ENCODE data around the gene PARD3B. TPM values are rescaled to one million over a fixed set of nuclear protein-coding genes. Genes with fewer than 3 reads are reported as not detected.

Gene PARD3B
- total and polyA plus RNA-seq, 2 donors (not counting 1 experiment from before 2014, with no cell fraction given), result 7.4 to 20.6 TPM

DNA sequence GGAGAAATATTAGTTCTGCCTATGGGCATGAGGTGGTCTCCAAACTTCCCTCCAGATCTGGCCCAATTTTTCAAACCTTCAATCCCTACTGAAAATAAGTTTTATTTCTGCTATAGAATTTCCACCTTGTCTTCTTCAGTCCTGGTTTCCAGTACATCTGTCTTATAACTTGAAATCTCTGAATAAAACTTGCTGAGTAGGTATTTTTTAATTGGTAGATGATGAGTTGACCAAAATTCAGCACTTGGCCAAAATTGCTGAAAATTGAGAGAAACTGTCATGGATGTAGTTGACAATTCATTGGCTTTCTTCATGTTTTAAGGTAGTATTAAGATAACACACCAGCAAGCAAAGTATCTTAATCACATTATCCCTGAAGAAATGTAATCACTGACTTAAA, 206.2 kb downstream of the PARD3B start:
- TF ChIP-seq, protein P1, sequence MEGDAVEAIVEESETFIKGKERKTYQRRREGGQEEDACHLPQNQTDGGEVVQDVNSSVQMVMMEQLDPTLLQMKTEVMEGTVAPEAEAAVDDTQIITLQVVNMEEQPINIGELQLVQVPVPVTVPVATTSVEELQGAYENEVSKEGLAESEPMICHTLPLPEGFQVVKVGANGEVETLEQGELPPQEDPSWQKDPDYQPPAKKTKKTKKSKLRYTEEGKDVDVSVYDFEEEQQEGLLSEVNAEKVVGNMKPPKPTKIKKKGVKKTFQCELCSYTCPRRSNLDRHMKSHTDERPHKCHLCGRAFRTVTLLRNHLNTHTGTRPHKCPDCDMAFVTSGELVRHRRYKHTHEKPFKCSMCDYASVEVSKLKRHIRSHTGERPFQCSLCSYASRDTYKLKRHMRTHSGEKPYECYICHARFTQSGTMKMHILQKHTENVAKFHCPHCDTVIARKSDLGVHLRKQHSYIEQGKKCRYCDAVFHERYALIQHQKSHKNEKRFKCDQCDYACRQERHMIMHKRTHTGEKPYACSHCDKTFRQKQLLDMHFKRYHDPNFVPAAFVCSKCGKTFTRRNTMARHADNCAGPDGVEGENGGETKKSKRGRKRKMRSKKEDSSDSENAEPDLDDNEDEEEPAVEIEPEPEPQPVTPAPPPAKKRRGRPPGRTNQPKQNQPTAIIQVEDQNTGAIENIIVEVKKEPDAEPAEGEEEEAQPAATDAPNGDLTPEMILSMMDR (conservative IDR thresholded peaks at IDR 0.05 in 1 of 2, IDR thresholded peaks at IDR 0.05 in 1 of 2; ENCODE audit: low read depth in 1 of 2, low read length in 2 of 2), result no peak
- no peak for TF ChIP-seq EZH2 (IDR thresholded peaks at IDR 0.05; ENCODE audit: low read length, missing control alignments)
- no peak overlapping the region for H3K9ac ChIP-seq (ENCODE audit: insufficient read depth, low read length)
- H3K27me3 ChIP-seq (ENCODE audit: control insufficient read depth, insufficient read depth, low read length), result no peaks in the 10 kb centered on the region
- no peak overlapping the region for H2AFZ ChIP-seq (ENCODE audit: low read length)
- H4K20me1 ChIP-seq (ENCODE audit: control insufficient read depth, extremely low read depth, insufficient read depth, low read length), result no peaks in the 10 kb centered on the region
- H3K4me1 ChIP-seq (ENCODE audit: control insufficient read depth, extremely low read depth, insufficient read depth, low read length), result peaks cover 4% of the 10 kb centered on the region
- no peak for DNase-seq (ENCODE audit: low read depth in 2 of 2)
- no peaks in the 10 kb centered on the region for H3K9me3 ChIP-seq (ENCODE audit: control insufficient read depth, insufficient read depth, low read depth, low read length)
- H3K4me3 ChIP-seq (replicated peaks in 1 of 4; ENCODE audit: control extremely low read depth in 1 of 4, insufficient read depth in 1 of 4, low read depth in 3 of 4, low read length in 4 of 4), result no peak overlapping the region
- no peak overlapping the region for H3K4me2 ChIP-seq (ENCODE audit: extremely low read depth, insufficient read depth, low read length)
- no peaks in the 10 kb centered on the region for H3K36me3 ChIP-seq (ENCODE audit: control insufficient read depth, insufficient read depth, low read length)
- no peak overlapping the region for H3K27ac ChIP-seq (ENCODE audit: insufficient read depth, low read length)
- no peaks in the 10 kb centered on the region for H3K79me2 ChIP-seq (ENCODE audit: control insufficient read depth, insufficient read depth, low read length)

DNA sequence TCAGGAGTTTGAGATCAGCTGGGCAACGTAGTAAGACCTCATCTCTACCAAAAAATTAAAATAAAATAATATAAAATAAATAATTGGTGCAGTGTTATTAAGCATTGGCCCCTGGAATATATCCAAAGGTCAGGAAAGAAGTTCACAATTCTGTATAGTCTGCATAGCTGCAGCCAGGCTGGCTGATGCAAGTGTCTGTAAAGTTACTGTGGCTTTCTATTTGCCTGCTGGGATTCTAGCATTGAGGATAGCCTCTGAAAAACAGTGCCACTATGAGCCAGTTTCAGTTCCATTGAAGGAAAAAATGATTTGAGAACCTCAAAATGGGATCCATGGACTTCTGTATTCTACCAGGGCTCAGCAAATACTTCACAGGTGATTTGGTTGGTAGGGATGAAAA, 208.6 kb downstream of the PARD3B start:
- H4K20me1 ChIP-seq (ENCODE audit: control insufficient read depth, extremely low read depth, insufficient read depth, low read length), result no peaks in the 10 kb centered on the region
- H3K4me2 ChIP-seq (ENCODE audit: extremely low read depth, insufficient read depth, low read length), result no peak overlapping the region
- H3K27ac ChIP-seq (ENCODE audit: insufficient read depth, low read length), result no peak overlapping the region
- no peak overlapping the region for H3K4me3 ChIP-seq (replicated peaks in 1 of 4; ENCODE audit: control extremely low read depth in 1 of 4, insufficient read depth in 1 of 4, low read depth in 3 of 4, low read length in 4 of 4)
- no peak overlapping the region for H2AFZ ChIP-seq (ENCODE audit: low read length)
- DNase-seq (ENCODE audit: low read depth in 2 of 2), result peak in 1 of 2 donors; percentile 84
- no peak overlapping the region for H3K9ac ChIP-seq (ENCODE audit: insufficient read depth, low read length)
- no peaks in the 10 kb centered on the region for H3K79me2 ChIP-seq (ENCODE audit: control insufficient read depth, insufficient read depth, low read length)
- no peaks in the 10 kb centered on the region for H3K27me3 ChIP-seq (ENCODE audit: control insufficient read depth, insufficient read depth, low read length)
- TF ChIP-seq EZH2 (IDR thresholded peaks at IDR 0.05; ENCODE audit: low read length, missing control alignments), result no peak
- TF ChIP-seq, protein P1 (conservative IDR thresholded peaks at IDR 0.05 in 1 of 2, IDR thresholded peaks at IDR 0.05 in 1 of 2; ENCODE audit: low read depth in 1 of 2, low read length in 2 of 2), result no peak
- peaks cover 2% of the 10 kb centered on the region for H3K4me1 ChIP-seq (ENCODE audit: control insufficient read depth, extremely low read depth, insufficient read depth, low read length)
- H3K36me3 ChIP-seq (ENCODE audit: control insufficient read depth, insufficient read depth, low read length), result no peaks in the 10 kb centered on the region
- no peaks in the 10 kb centered on the region for H3K9me3 ChIP-seq (ENCODE audit: control insufficient read depth, insufficient read depth, low read depth, low read length)

DNA sequence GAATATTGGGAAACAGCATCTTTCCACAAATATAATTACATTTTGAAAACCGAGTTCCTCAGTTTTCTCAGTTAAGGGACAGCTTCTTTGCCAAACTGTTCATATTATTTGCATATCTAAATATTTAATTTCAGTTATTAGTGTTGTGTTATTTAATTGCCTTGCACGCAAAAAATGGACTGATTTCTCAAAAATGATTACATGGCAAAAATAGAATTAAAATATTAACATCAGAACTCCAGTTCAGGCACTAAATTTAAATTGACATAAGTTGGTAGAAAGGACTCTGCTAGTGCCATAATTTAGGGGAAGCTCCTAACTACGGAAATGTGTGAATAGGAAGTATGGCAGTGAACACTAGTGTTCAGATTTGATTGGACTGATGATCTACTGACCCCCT, 209.6 kb downstream of the PARD3B start:
- H3K4me1 ChIP-seq (ENCODE audit: control insufficient read depth, extremely low read depth, insufficient read depth, low read length), result no peaks in the 10 kb centered on the region
- no peak overlapping the region for H3K4me3 ChIP-seq (replicated peaks in 1 of 4; ENCODE audit: control extremely low read depth in 1 of 4, insufficient read depth in 1 of 4, low read depth in 3 of 4, low read length in 4 of 4)
- TF ChIP-seq, protein P1 (conservative IDR thresholded peaks at IDR 0.05 in 1 of 2, IDR thresholded peaks at IDR 0.05 in 1 of 2; ENCODE audit: low read depth in 1 of 2, low read length in 2 of 2), result no peak
- no peak for TF ChIP-seq EZH2 (IDR thresholded peaks at IDR 0.05; ENCODE audit: low read length, missing control alignments)
- no peak overlapping the region for H3K4me2 ChIP-seq (ENCODE audit: extremely low read depth, insufficient read depth, low read length)
- H4K20me1 ChIP-seq (ENCODE audit: control insufficient read depth, extremely low read depth, insufficient read depth, low read length), result no peaks in the 10 kb centered on the region
- H3K9ac ChIP-seq (ENCODE audit: insufficient read depth, low read length), result no peak overlapping the region
- DNase-seq (ENCODE audit: low read depth in 2 of 2), result no peak
- no peak overlapping the region for H3K27ac ChIP-seq (ENCODE audit: insufficient read depth, low read length)
- no peaks in the 10 kb centered on the region for H3K79me2 ChIP-seq (ENCODE audit: control insufficient read depth, insufficient read depth, low read length)
- H2AFZ ChIP-seq (ENCODE audit: low read length), result no peak overlapping the region
- H3K9me3 ChIP-seq (ENCODE audit: control insufficient read depth, insufficient read depth, low read depth, low read length), result no peaks in the 10 kb centered on the region
- H3K36me3 ChIP-seq (ENCODE audit: control insufficient read depth, insufficient read depth, low read length), result no peaks in the 10 kb centered on the region
- H3K27me3 ChIP-seq (ENCODE audit: control insufficient read depth, insufficient read depth, low read length), result no peaks in the 10 kb centered on the region

Measured in fibroblast of lung (primary cell).